K562 (cell line): ENCODE measurements around the gene ASIC5.

Experiments
- BHLHE40 ChIP-seq: IDR thresholded peaks from 2 replicates; pipeline ENCODE4 v1.6.1; 2011; ENCODE audit warnings: low read length, improper control_type of control experiment
- CTCF ChIP-seq, 3 experiments: IDR thresholded peaks in 2 of 3; conservative IDR thresholded peaks in 1 of 3; 2 replicates each; pipeline ENCODE4 v1.5.1; 2011 to 2012; ENCODE audit warnings: low read length in 3 of 3, mild to moderate bottlenecking in 3 of 3, control low read depth in 2 of 3, improper control_type of control experiment in 1 of 3, inconsistent platforms in 1 of 3, low read depth in 1 of 3, mixed read lengths in 1 of 3, moderate library complexity in 1 of 3; ENCODE audit not compliant: insufficient read depth in 2 of 3
- EZH2 ChIP-seq: IDR thresholded peaks from 2 replicates; pipeline ENCODE4 v1.6.1; 2012; ENCODE audit warnings: low read depth, mild to moderate bottlenecking, inconsistent platforms, low read length, borderline replicate concordance
- HNRNPL ChIP-seq: fragments of 200-400 bp; formaldehyde crosslinking; IDR thresholded peaks from 2 replicates; pipeline ENCODE4 v1.6.1; 2017; ENCODE audit warnings: low read depth, mild to moderate bottlenecking, low read length
- TF ChIP-seq, protein P1 (sequence below): fragments of 450-650 bp; IDR thresholded peaks from one replicate; pipeline ENCODE4 v1.6.1; 2018; ENCODE audit warnings: mild to moderate bottlenecking, moderate library complexity; ENCODE audit not compliant: partially characterized antibody

DNA sequence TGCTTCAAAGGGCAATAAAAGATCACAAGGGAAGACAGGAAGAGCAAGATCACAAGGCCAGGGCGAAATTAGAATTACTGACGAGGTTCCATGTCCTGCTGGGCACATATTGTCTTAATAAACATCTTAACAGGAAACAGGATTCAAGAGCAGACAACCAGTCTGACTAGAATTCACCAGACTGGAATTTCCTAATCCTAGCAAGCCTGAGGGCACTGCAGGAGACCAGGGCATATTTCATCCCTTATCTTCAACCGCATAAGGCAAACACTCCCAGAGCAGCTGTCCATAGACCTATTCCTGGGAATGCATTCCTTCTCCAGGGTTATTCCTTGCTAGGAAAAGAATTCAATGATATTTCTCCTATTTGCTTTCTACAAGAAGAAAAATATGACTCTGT, 25.0 kb upstream of the ASIC5 start:
- TF ChIP-seq CTCF (IDR thresholded peaks at IDR 0.05 in 2 of 3, conservative IDR thresholded peaks at IDR 0.05 in 1 of 3; ENCODE audit: insufficient read depth in 2 of 3, low read depth in 1 of 3, low read length in 3 of 3) (no peak), HNRNPL (no peak), EZH2 (no peak), BHLHE40 (no peak)
- TF ChIP-seq, protein P1, sequence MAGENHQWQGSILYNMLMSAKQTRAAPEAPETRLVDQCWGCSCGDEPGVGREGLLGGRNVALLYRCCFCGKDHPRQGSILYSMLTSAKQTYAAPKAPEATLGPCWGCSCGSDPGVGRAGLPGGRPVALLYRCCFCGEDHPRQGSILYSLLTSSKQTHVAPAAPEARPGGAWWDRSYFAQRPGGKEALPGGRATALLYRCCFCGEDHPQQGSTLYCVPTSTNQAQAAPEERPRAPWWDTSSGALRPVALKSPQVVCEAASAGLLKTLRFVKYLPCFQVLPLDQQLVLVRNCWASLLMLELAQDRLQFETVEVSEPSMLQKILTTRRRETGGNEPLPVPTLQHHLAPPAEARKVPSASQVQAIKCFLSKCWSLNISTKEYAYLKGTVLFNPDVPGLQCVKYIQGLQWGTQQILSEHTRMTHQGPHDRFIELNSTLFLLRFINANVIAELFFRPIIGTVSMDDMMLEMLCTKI, result no peak
